ENCODE data around the gene PTK6.

The PTK6 gene

DNA sequence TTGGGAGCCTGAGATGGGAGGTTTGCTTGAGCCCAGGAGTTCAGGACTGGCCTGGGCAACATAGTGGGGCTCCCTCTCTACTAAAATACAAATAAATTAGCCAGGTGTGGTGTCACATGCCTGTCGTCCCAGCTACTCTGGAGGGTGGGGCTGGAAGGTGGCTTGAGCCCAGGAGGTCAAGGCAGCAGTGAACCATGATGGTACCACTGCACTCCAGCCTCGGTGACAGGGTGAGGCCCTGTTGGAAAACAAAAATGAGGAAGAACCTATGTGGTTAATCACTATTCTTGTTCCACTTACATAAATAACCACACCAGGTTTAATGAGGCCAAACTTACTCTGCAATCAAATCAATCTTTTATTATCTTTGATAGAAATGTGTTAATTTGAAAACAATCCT, 11.2 kb downstream of the PTK6 start:
- Histone ChIP-seq H3K4me1 (ENCODE audit: control insufficient read depth, insufficient read depth, low read length) (no peaks in the 10 kb centered on the region), H3K27ac (ENCODE audit: extremely low read depth, low read depth, low read length) (no peak overlapping the region), H3K9me3 (ENCODE audit: control insufficient read depth, insufficient read depth, low read depth, low read length) (no peaks in the 10 kb centered on the region), H3K36me3 (ENCODE audit: control insufficient read depth in 2 of 2, insufficient read depth in 1 of 2, low read length in 2 of 2) (peaks cover 0 to 24% of the 10 kb centered on the region in 2 experiments; a peak in 1 of 3 replicates), H3K4me3 (ENCODE audit: low read depth, low read length) (no peak overlapping the region)
- CTCF ChIA-PET, result no interaction called here
- POLR2A ChIA-PET, result interaction anchor here (0.7 to 0.8 kb wide), 4 partner anchors 19 to 232 kb away, joined by 3 to 5 read pairs (median 4); no protein-coding TSS in a partner anchor
- no peak for TF ChIP-seq ZNF48 (tag by site-specific recombination; IDR thresholded peaks at IDR 0.05)
- TF ChIP-seq, protein P1, sequence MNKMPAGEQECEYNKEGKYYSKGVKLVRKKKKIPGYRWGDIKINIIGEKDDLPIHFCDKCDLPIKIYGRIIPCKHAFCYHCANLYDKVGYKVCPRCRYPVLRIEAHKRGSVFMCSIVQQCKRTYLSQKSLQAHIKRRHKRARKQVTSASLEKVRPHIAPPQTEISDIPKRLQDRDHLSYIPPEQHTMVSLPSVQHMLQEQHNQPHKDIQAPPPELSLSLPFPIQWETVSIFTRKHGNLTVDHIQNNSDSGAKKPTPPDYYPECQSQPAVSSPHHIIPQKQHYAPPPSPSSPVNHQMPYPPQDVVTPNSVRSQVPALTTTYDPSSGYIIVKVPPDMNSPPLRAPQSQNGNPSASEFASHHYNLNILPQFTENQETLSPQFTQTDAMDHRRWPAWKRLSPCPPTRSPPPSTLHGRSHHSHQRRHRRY (tag by site-specific recombination; IDR thresholded peaks at IDR 0.05), result no peak
- TF ChIP-seq, protein P2, sequence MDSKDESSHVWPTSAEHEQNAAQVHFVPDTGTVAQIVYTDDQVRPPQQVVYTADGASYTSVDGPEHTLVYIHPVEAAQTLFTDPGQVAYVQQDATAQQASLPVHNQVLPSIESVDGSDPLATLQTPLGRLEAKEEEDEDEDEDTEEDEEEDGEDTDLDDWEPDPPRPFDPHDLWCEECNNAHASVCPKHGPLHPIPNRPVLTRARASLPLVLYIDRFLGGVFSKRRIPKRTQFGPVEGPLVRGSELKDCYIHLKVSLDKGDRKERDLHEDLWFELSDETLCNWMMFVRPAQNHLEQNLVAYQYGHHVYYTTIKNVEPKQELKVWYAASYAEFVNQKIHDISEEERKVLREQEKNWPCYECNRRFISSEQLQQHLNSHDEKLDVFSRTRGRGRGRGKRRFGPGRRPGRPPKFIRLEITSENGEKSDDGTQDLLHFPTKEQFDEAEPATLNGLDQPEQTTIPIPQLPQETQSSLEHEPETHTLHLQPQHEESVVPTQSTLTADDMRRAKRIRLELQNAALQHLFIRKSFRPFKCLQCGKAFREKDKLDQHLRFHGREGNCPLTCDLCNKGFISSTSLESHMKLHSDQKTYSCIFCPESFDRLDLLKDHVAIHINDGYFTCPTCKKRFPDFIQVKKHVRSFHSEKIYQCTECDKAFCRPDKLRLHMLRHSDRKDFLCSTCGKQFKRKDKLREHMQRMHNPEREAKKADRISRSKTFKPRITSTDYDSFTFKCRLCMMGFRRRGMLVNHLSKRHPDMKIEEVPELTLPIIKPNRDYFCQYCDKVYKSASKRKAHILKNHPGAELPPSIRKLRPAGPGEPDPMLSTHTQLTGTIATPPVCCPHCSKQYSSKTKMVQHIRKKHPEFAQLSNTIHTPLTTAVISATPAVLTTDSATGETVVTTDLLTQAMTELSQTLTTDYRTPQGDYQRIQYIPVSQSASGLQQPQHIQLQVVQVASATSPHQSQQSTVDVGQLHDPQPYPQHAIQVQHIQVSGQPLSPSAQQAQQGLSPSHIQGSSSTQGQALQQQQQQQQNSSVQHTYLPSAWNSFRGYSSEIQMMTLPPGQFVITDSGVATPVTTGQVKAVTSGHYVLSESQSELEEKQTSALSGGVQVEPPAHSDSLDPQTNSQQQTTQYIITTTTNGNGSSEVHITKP (tag by site-specific recombination; IDR thresholded peaks at IDR 0.05), result no peak
- no peak for TF ChIP-seq KLF16 (tag by site-specific recombination; IDR thresholded peaks at IDR 0.05)
- no peak for TF ChIP-seq ZNF701 (tag by site-specific recombination; IDR thresholded peaks at IDR 0.05)
- no peak for TF ChIP-seq ZNF623 (tag by site-specific recombination; IDR thresholded peaks at IDR 0.05)
- TF ChIP-seq ZNF629 (tag by site-specific recombination; IDR thresholded peaks at IDR 0.05), result no peak
- no peak for TF ChIP-seq GLI4 (tag by site-specific recombination; IDR thresholded peaks at IDR 0.05)
- no peak for TF ChIP-seq SP3 (tag by site-specific recombination; IDR thresholded peaks at IDR 0.05)
- no peak for TF ChIP-seq ZFP69B (tag by site-specific recombination; IDR thresholded peaks at IDR 0.05)
- no peak for TF ChIP-seq ZBTB17 (tag by site-specific recombination; IDR thresholded peaks at IDR 0.05)
- TF ChIP-seq ZXDB (tag by site-specific recombination; IDR thresholded peaks at IDR 0.05), result no peak
- TF ChIP-seq ZBTB20 (tag by site-specific recombination; IDR thresholded peaks at IDR 0.05), result no peak
- no peak for TF ChIP-seq KLF9 (tag by site-specific recombination; IDR thresholded peaks at IDR 0.05; ENCODE audit: low read depth)
- TF ChIP-seq WT1 (tag by site-specific recombination; IDR thresholded peaks at IDR 0.05), result no peak
- no peak for TF ChIP-seq ZNF211 (tag by site-specific recombination; IDR thresholded peaks at IDR 0.05; ENCODE audit: low read depth)

DNA sequence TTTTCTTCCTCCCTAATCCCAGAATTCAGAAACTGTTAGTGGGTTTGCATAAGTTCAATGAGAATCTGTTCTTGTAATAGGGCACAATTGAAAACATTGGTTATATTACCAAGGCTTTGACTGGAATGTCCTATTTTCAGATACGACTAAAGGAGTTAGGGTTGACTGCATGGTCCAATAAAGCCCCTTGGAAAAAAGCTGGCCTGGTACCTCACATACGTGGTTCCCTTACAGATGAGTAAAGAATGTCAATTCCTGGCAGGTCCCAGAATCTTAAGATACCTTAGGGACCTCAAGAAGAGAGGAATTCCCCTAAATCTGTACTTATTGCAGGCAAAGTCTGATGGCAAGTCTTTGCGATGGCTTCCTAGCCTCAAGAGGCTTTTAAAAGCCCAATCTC, 12.0 kb downstream of the PTK6 start:
- H3K27ac ChIP-seq (ENCODE audit: extremely low read depth, low read depth, low read length), result no peak overlapping the region
- no peak for TF ChIP-seq ZNF777 (tag by site-specific recombination; IDR thresholded peaks at IDR 0.05; ENCODE audit: borderline replicate concordance)
- TF ChIP-seq GLI2 (tag by site-specific recombination; IDR thresholded peaks at IDR 0.05; ENCODE audit: borderline replicate concordance, low read depth), result no peak
- no peak for TF ChIP-seq ZNF837 (tag by site-specific recombination; IDR thresholded peaks at IDR 0.05)
- TF ChIP-seq, protein P3, sequence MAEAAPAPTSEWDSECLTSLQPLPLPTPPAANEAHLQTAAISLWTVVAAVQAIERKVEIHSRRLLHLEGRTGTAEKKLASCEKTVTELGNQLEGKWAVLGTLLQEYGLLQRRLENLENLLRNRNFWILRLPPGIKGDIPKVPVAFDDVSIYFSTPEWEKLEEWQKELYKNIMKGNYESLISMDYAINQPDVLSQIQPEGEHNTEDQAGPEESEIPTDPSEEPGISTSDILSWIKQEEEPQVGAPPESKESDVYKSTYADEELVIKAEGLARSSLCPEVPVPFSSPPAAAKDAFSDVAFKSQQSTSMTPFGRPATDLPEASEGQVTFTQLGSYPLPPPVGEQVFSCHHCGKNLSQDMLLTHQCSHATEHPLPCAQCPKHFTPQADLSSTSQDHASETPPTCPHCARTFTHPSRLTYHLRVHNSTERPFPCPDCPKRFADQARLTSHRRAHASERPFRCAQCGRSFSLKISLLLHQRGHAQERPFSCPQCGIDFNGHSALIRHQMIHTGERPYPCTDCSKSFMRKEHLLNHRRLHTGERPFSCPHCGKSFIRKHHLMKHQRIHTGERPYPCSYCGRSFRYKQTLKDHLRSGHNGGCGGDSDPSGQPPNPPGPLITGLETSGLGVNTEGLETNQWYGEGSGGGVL (tag by site-specific recombination; IDR thresholded peaks at IDR 0.05), result no peak
- ChIA-PET POLR2A (interaction anchor here (0.7 kb wide), 3 partner anchors 47 to 231 kb away, joined by 4 to 5 read pairs (median 4); no protein-coding TSS in a partner anchor), CTCF (no interaction called here)
- no peak overlapping the region for H3K4me3 ChIP-seq (ENCODE audit: low read depth, low read length)
- peaks cover 0 to 24% of the 10 kb centered on the region in 2 experiments; a peak in 1 of 3 replicates for H3K36me3 ChIP-seq (ENCODE audit: control insufficient read depth in 2 of 2, insufficient read depth in 1 of 2, low read length in 2 of 2)
- H3K4me1 ChIP-seq (ENCODE audit: control insufficient read depth, insufficient read depth, low read length), result no peaks in the 10 kb centered on the region
- H3K9me3 ChIP-seq (ENCODE audit: control insufficient read depth, insufficient read depth, low read depth, low read length), result no peaks in the 10 kb centered on the region

All from HEK293 (cell line).